Keratinocyte (primary cell): ENCODE results near the gene CACNA1C. TPM values are rescaled to one million over a fixed set of nuclear protein-coding genes. Genes with fewer than 3 reads are reported as not detected.

Experiments
- DNase-seq: peaks from one replicate; pipeline ENCODE4 v3.0.0-alpha.2; 2011; ENCODE audit warnings: low read depth, missing footprints, low spot score
- FAIRE-seq: peaks from 2 replicates; lab custom pipeline; 2011; peaks lifted over from hg19 to GRCh38; lab: Jason Lieb, UNC
- H2AFZ ChIP-seq: 2 replicates; pipeline ENCODE4 v1.6.0; 2012; ENCODE audit warnings: low read length, control low read depth, inconsistent platforms; ENCODE audit not compliant: control insufficient read depth
- H3K27ac ChIP-seq: 2 replicates; pipeline ENCODE4 v1.5.1; 2011; ENCODE audit warnings: low read length; ENCODE audit not compliant: control insufficient read depth, insufficient read depth
- H3K27me3 ChIP-seq: 3 replicates; pipeline ENCODE4 v1.6.0; 2011; ENCODE audit warnings: low read length; ENCODE audit not compliant: control insufficient read depth, insufficient read depth; ENCODE audit errors: extremely low read depth
- H3K36me3 ChIP-seq, 2 experiments: 2 replicates in 1 of 2; 3 replicates in 1 of 2; pipeline ENCODE4 v1.5.1; 2011; ENCODE audit warnings: low read length in 2 of 2, mild to moderate bottlenecking in 1 of 2; ENCODE audit not compliant: control insufficient read depth in 2 of 2, insufficient read depth in 2 of 2; ENCODE audit errors: extremely low read depth in 1 of 2
- H3K4me1 ChIP-seq: 3 replicates; pipeline ENCODE4 v1.5.1; 2011; ENCODE audit warnings: low read length; ENCODE audit not compliant: control insufficient read depth, insufficient read depth; ENCODE audit errors: extremely low read depth
- H3K4me2 ChIP-seq: 3 replicates; pipeline ENCODE4 v1.6.0; 2011; ENCODE audit warnings: low read depth, low read length; ENCODE audit not compliant: control insufficient read depth, insufficient read depth; ENCODE audit errors: extremely low read depth
- H3K4me3 ChIP-seq, 3 experiments: fragments of 200-600 bp in 1 of 3; sonication (generic) in 1 of 3; 2 replicates in 2 of 3; 3 replicates in 1 of 3; pipeline ENCODE4 v1.5.1; 2011 to 2016; ENCODE audit warnings: low read length in 3 of 3, mild to moderate bottlenecking in 3 of 3, control low read depth in 2 of 3, inconsistent platforms in 1 of 3, low read depth in 1 of 3, mixed read lengths in 1 of 3, mixed run types in 1 of 3, moderate library complexity in 1 of 3; ENCODE audit not compliant: control insufficient read depth in 2 of 3, insufficient read depth in 2 of 3; ENCODE audit errors: extremely low read depth in 1 of 3
- H3K79me2 ChIP-seq: 2 replicates; pipeline ENCODE4 v1.6.0; 2012; ENCODE audit warnings: low read length; ENCODE audit not compliant: control insufficient read depth, insufficient read depth
- H3K9ac ChIP-seq: 3 replicates; pipeline ENCODE4 v1.6.0; 2011; ENCODE audit warnings: low read length; ENCODE audit not compliant: control insufficient read depth, insufficient read depth; ENCODE audit errors: extremely low read depth
- H3K9me1 ChIP-seq: 3 replicates; pipeline ENCODE4 v1.6.0; 2011; ENCODE audit warnings: low read length; ENCODE audit not compliant: control insufficient read depth, insufficient read depth; ENCODE audit errors: extremely low read depth
- H3K9me3 ChIP-seq: 2 replicates; pipeline ENCODE4 v1.5.1; 2012; ENCODE audit warnings: low read depth, low read length; ENCODE audit not compliant: control insufficient read depth
- H4K20me1 ChIP-seq: 3 replicates; pipeline ENCODE4 v1.6.0; 2011; ENCODE audit warnings: low read length; ENCODE audit not compliant: control insufficient read depth, insufficient read depth; ENCODE audit errors: extremely low read depth
- CTCF ChIP-seq, 3 experiments: IDR thresholded peaks in 1 of 3; conservative IDR thresholded peaks in 1 of 3; optimal IDR thresholded peaks in 1 of 3; 2 replicates in 2 of 3; 3 replicates in 1 of 3; pipeline versions ENCODE3 to v1.5.1; 2011; ENCODE audit warnings: low read length in 3 of 3, mild to moderate bottlenecking in 3 of 3, moderate library complexity in 2 of 3, control low read depth in 1 of 3, inconsistent platforms in 1 of 3; ENCODE audit not compliant: insufficient read depth in 2 of 3; ENCODE audit errors: extremely low read depth in 1 of 3
- EZH2 ChIP-seq: IDR thresholded peaks from one replicate; pipeline ENCODE4 v1.6.1; 2012; ENCODE audit warnings: inconsistent platforms, mild to moderate bottlenecking, low read length, moderate library complexity
- dilution Hi-C: fragments of 300-500 bp; cut with MboI; formaldehyde crosslinking; loops from one replicate; pipeline ENCODE4 v1.7.0; 2020; ENCODE audit warnings: low sequenced_read_pairs; ENCODE audit not compliant: extremely low pct_ligation_motif_present
- polyA plus RNA-seq, 5 experiments: library from polyadenylated mRNA; depleted of rRNA in 3 of 5; stranded (reverse) in 3 of 5; stranded (forward) in 1 of 5; unstranded in 1 of 5; fragments of >200 nt; gene quantifications; 1 replicate in 1 of 5; 2 replicates in 3 of 5; 3 replicates in 1 of 5; pipeline versions ENCODE4 v1.2.1 to v1.2.3, GENCODE V29; 2011 to 2012; ENCODE audit warnings: missing spikeins in 2 of 5, low read depth in 1 of 5, low replicate concordance in 1 of 5

Gene CACNA1C
- polyA plus RNA-seq, 1 donor (not counting 4 experiments of a cell fraction or from before 2014, with no cell fraction given) = not detected

GRCh38 chr12:2681450-2682205, 628.8 kb downstream of the CACNA1C start:
- no peak overlapping the region for H2AFZ ChIP-seq
- no peaks in the 10 kb centered on the region for H3K27me3 ChIP-seq
- H3K27ac ChIP-seq = no peak overlapping the region
- no peaks in the 10 kb centered on the region for H3K79me2 ChIP-seq
- dilution Hi-C loops = no loop called here
- H3K4me2 ChIP-seq = no peak overlapping the region
- H3K9ac ChIP-seq = no peak overlapping the region
- H4K20me1 ChIP-seq = no peaks in the 10 kb centered on the region
- no peaks in the 10 kb centered on the region for H3K9me3 ChIP-seq
- no peak overlapping the region for H3K4me3 ChIP-seq
- H3K9me1 ChIP-seq = no peaks in the 10 kb centered on the region
- no peak for TF ChIP-seq CTCF (optimal IDR thresholded peaks at IDR 0.05 in 1 of 3, IDR thresholded peaks at IDR 0.05 in 1 of 3, conservative IDR thresholded peaks at IDR 0.05 in 1 of 3; ENCODE audit: extremely low read depth in 1 of 3, insufficient read depth in 2 of 3, low read length in 3 of 3)
- no peak for TF ChIP-seq EZH2
- H3K4me1 ChIP-seq = no peaks in the 10 kb centered on the region
- DNase-seq (no peak), FAIRE-seq (no peak)
- no peaks in the 10 kb centered on the region for H3K36me3 ChIP-seq

- no peak overlapping the region for H3K4me3 ChIP-seq
- H3K36me3 ChIP-seq = no peaks in the 10 kb centered on the region
- H3K4me2 ChIP-seq = no peak overlapping the region
- FAIRE-seq (no peak), DNase-seq (no peak)
- no peaks in the 10 kb centered on the region for H4K20me1 ChIP-seq
- no peaks in the 10 kb centered on the region for H3K9me1 ChIP-seq
- no peak overlapping the region for H3K27ac ChIP-seq
- no peaks in the 10 kb centered on the region for H3K79me2 ChIP-seq
- TF ChIP-seq EZH2 (no peak), CTCF (optimal IDR thresholded peaks at IDR 0.05 in 1 of 3, IDR thresholded peaks at IDR 0.05 in 1 of 3, conservative IDR thresholded peaks at IDR 0.05 in 1 of 3; ENCODE audit: extremely low read depth in 1 of 3, insufficient read depth in 2 of 3, low read length in 3 of 3) (peak; percentile 32 to 55 (median 46))
- H3K9ac ChIP-seq = no peak overlapping the region
- dilution Hi-C loops = no loop called here
- H2AFZ ChIP-seq = no peak overlapping the region
- H3K4me1 ChIP-seq = no peaks in the 10 kb centered on the region
- H3K27me3 ChIP-seq = no peaks in the 10 kb centered on the region
- H3K9me3 ChIP-seq = no peaks in the 10 kb centered on the region
These were observed 629.8 kb downstream of the CACNA1C start for GRCh38 chr12:2682296-2683251.
